ENCODE results near the gene MRTFA.
"Not testable (repeated sequence)": the region's sequence is repeated elsewhere in the genome, so short reads cannot be mapped to it uniquely, and the experiment has no call there.

GRCh38 chr22:40625794-40626193 is 10.7 kb downstream of the MRTFA start:
- TF ChIP-seq CTCF, POLR2A (IDR thresholded peaks at IDR 0.05): not testable (repeated sequence)
